Ovary (tissue), 9 donors: ENCODE measurements around the gene CBX3. TPM values are rescaled to one million over a fixed set of nuclear protein-coding genes. Genes with fewer than 3 reads are reported as not detected.

Experiments
- DNase-seq, 5 donors: peaks; one replicate each; pipeline ENCODE4 v3.0.0-alpha.2; 2019 to 2020
- H3K27ac ChIP-seq, 2 donors: fragments of 200-600 bp; one replicate each; pipeline versions ENCODE4 v1.5.1 to v1.8.0; 2019 to 2022
- H3K27me3 ChIP-seq: fragments of 200-600 bp; one replicate; pipeline ENCODE4 v1.8.0; 2022
- H3K36me3 ChIP-seq: fragments of 200-600 bp; sonication (generic); one replicate; pipeline ENCODE4 v1.5.1; 2019
- H3K4me1 ChIP-seq: one replicate; pipeline ENCODE4 v1.8.1; 2013; ENCODE audit warnings: mild to moderate bottlenecking, moderate library complexity; ENCODE audit not compliant: insufficient read depth
- H3K4me3 ChIP-seq: fragments of 200-600 bp; sonication (generic); one replicate; pipeline ENCODE4 v1.5.1; 2017
- H3K9me3 ChIP-seq, 2 donors: fragments of 200-600 bp in 1 of 2; sonication (generic) in 1 of 2; one replicate each; pipeline versions ENCODE4 v1.5.1 to v1.8.1; 2013 to 2019; ENCODE audit warnings: mild to moderate bottlenecking in 1 of 2, moderate library complexity in 1 of 2
- EP300 ChIP-seq: sonication (generic); formaldehyde crosslinking; IDR thresholded peaks from one replicate; pipeline ENCODE4 v1.6.1; 2017; ENCODE audit warnings: antibody characterized with exemption
- POLR2A ChIP-seq: fragments of 450-650 bp; IDR thresholded peaks from one replicate; pipeline ENCODE4 v1.6.1; 2017; ENCODE audit warnings: antibody characterized with exemption, mild to moderate bottlenecking, moderate library complexity
- WGBS, 3 donors: extraction: QIAGEN DNeasy Blood & Tissue Kit in 1 of 3; methylation state at CpG; one replicate each; pipeline versions ENCODE4 v1.1.5 to v1.1.7; 2013 to 2017; 5-methylcytosine and 5-hydroxymethylcytosine counted together
- intact Hi-C, 4 donors: fragments of 100-400 bp; cut with DNase I; formaldehyde crosslinking; loops; one replicate each; pipeline versions ENCODE4 v1.11.0 to v1.15.1; 2022 to 2023
- polyA plus RNA-seq, 2 donors: library from polyadenylated mRNA; stranded (reverse); fragments of 200-250 nt in 1 of 2; fragments of 350-450 nt in 1 of 2; fragmentation: Illumina TruSeq in 1 of 2; extraction: RNeasy Lipid Tissue Mini Kit (QIAGEN cat#74804) in 1 of 2; gene quantifications; one replicate each; pipeline ENCODE4 v1.2.3, GENCODE V29; 2013 to 2014
- total RNA-seq, 7 donors: library from RNA; depleted of rRNA in 2 of 7; stranded (reverse); fragments of >200 nt in 2 of 7; fragmentation: NEBNext Ultra II Directional in 3 of 7; extraction: Animal tissue kit (Norgen Biotek cat#: 25700) in 3 of 7; gene quantifications; one replicate each; pipeline versions ENCODE4 v1.1.0 to v1.2.4, GENCODE V29; 2016 to 2023
- TF ChIP-seq, protein P1 (sequence below), 3 donors: fragments of 450-650 bp in 2 of 3; fragments of 200-600 bp in 1 of 3; IDR thresholded peaks; one replicate each; pipeline versions ENCODE4 v1.5.1 to v1.8.0; 2016 to 2022; ENCODE audit warnings: antibody characterized with exemption in 3 of 3, mild to moderate bottlenecking in 1 of 3
- donor health status: DM: no; HTN: no; CAD: no; lungs with moderate emphysema.
- donor health status: DM: no; HTN: no; CAD: no.
- donor health status: Bipolar disorder and iron deficiency.
- donor health status: DM: yes; HTN: yes; CAD: no.
- donor health status: DM: no; HTN: no; CAD: no.
- donor health status: DM: yes; HTN: yes; CAD: no.

CBX3 gene
- total and polyA plus RNA-seq, 9 donors: 71.7 to 133 (median 92.0) TPM

DNA sequence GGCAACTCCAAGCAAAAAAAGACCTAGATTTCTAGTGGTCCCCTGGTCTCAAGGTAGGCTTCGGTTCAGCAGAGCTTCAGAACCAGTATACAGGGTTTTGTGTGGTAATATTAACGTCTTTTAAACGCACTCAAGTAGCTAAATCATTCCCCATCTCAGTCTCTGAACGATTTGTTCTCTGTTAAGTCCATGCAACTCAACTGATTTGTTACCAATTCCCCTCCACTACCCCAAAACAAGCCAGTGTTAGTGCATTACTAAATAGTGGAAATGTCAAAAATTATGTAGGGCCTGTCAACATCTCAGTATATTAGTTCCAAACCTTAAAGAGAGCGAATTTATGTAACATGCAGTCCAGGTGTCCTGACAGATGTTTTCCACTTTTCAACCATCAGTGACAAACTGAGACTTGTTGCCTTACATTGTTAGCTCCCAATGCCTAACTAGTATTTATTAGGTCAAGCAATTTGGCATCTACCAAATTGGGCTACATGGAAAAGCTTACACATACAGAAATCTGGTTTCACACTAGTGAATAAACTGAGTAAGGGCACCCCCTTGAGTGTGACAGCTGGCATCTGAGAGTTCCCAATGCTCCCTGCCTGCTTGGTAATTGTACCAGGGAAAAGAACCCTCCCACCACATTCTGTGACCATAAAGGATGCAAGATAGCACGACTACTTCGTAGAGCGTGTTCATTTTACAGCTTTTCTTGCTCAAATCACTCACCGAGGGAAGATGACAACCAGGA is 13.2 kb upstream of the CBX3 start:
- Histone ChIP-seq H3K4me1 (no peaks in the 10 kb centered on the region), H3K9me3 (no peaks in the 10 kb centered on the region), H3K36me3 (peaks cover 5% of the 10 kb centered on the region), H3K27ac (no peak overlapping the region), H3K4me3 (no peak overlapping the region), H3K27me3 (no peaks in the 10 kb centered on the region)
- 85 to 87% (median 85%) methylated on average over 9 of the region's 9 CpGs for WGBS, 3 donors
- intact Hi-C loops: no loop called here
- DNase-seq: no peak
- TF ChIP-seq EP300 (no peak), POLR2A (no peak)
- TF ChIP-seq, protein P1, sequence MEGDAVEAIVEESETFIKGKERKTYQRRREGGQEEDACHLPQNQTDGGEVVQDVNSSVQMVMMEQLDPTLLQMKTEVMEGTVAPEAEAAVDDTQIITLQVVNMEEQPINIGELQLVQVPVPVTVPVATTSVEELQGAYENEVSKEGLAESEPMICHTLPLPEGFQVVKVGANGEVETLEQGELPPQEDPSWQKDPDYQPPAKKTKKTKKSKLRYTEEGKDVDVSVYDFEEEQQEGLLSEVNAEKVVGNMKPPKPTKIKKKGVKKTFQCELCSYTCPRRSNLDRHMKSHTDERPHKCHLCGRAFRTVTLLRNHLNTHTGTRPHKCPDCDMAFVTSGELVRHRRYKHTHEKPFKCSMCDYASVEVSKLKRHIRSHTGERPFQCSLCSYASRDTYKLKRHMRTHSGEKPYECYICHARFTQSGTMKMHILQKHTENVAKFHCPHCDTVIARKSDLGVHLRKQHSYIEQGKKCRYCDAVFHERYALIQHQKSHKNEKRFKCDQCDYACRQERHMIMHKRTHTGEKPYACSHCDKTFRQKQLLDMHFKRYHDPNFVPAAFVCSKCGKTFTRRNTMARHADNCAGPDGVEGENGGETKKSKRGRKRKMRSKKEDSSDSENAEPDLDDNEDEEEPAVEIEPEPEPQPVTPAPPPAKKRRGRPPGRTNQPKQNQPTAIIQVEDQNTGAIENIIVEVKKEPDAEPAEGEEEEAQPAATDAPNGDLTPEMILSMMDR (IDR thresholded peaks at IDR 0.05): no peak

DNA sequence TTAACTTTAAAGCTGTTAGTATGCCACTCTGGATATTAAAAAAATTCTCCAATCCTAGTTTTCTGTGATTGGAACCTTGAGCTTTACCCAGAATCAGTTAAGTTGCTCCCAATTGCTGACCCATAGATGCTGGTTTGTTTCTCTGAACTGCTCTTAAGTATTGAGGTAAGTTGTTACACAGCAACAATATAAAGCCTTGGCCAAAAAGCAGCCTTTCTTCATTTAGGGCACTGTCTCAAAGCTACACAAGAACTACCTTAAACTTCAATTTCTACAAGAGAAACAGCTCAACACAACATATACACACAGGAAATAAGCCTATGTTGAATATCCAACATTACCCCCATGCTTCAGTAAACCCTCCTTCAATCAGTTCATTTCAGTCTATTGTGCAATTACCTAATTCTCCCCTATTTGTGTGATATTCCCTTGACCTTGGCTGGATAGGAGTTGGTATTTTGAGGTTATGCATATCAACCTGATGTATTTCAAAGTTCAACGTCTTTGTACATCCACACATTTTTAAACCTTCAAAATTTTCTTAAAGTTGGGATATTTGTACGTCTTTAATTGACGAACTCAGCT is 12.5 kb upstream of the CBX3 start:
- no peaks in the 10 kb centered on the region for H3K4me1 ChIP-seq
- peaks cover 5% of the 10 kb centered on the region for H3K36me3 ChIP-seq
- 81 to 89% (median 88%) methylated on average over 3 of the region's 3 CpGs for whole genome bisulfite sequencing, 3 donors
- H3K4me3 ChIP-seq: no peak overlapping the region
- intact Hi-C loops: no loop called here
- no peaks in the 10 kb centered on the region for H3K9me3 ChIP-seq
- no peak for DNase-seq
- H3K27ac ChIP-seq: no peak overlapping the region
- TF ChIP-seq POLR2A (no peak), EP300 (no peak)
- TF ChIP-seq, protein P1 (IDR thresholded peaks at IDR 0.05): no peak
- H3K27me3 ChIP-seq: no peaks in the 10 kb centered on the region

DNA sequence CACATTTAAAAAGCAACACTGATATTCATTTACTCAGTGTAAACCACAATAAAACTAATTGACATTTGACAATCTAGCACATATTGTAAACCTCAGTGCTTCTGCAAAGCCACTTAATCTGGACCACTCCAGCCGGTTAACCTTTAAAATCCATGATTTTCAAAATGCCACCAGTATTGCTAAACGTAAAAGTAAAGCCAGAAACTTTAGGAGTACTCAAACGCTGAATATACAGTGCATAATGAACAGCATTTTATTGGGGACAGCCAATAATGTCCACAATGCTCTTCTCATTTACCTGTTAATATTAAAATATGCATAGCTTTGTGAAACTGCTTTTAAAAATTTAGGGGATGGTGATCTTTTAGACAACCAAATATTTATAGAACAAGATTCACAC is 11.8 kb upstream of the CBX3 start:
- no peak overlapping the region for H3K27ac ChIP-seq
- H3K4me3 ChIP-seq: no peak overlapping the region
- peaks cover 5% of the 10 kb centered on the region for H3K36me3 ChIP-seq
- no peaks in the 10 kb centered on the region for H3K27me3 ChIP-seq
- H3K9me3 ChIP-seq: no peaks in the 10 kb centered on the region
- TF ChIP-seq, protein P1 (IDR thresholded peaks at IDR 0.05): no peak
- WGBS, 3 donors: 83 to 90% (median 87%) methylated on average over 3 of the region's 3 CpGs
- no peak for DNase-seq
- intact Hi-C loops: loop anchor here in 1 of 4 donors (10.0 kb wide), 1 partner anchor 295 kb away; no protein-coding TSS in a partner anchor
- peaks cover 2% of the 10 kb centered on the region for H3K4me1 ChIP-seq

DNA sequence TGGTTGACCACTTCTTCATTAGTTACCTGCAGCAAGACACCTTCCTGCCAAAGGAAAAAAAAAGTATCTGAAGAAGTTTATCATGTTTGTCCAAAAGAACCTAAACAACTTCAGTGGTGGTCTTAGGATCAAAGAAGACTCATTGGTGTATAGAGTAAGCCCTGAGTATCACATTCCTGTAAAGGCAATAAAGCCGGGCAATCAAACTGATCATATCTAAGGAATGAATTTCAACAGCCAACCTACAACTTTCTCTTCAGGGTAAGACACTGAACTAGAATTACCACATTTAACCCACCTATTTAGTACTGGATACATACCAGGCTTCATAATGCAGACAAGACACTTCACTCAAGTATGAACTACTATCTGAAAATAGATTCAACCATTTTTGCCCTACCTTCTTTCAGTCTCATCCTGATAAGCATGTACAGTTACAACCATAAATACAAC is 11.1 kb upstream of the CBX3 start:
- Histone ChIP-seq H3K4me3 (no peak overlapping the region), H3K9me3 (no peaks in the 10 kb centered on the region), H3K27me3 (no peaks in the 10 kb centered on the region), H3K27ac (no peak overlapping the region), H3K4me1 (peaks cover 2% of the 10 kb centered on the region), H3K36me3 (peaks cover 5% of the 10 kb centered on the region)
- WGBS, 3 donors: 71 to 87% (median 71%) methylated on average over 1 of the region's 1 CpG
- intact Hi-C loops: loop anchor here in 1 of 4 donors (10.0 kb wide), 1 partner anchor 296 kb away; no protein-coding TSS in a partner anchor
- DNase-seq: no peak
- TF ChIP-seq, protein P1 (IDR thresholded peaks at IDR 0.05): no peak
- TF ChIP-seq POLR2A (no peak), EP300 (no peak)
